HepG2 (cell line): Measurements from ENCODE around the gene RABIF. TPM values are rescaled to one million over a fixed set of nuclear protein-coding genes. Genes with fewer than 3 reads are reported as not detected.

ENCODE experiments used
- CHCHD3 ChIP-seq: sonication (generic); formaldehyde crosslinking; IDR thresholded peaks from 2 replicates; pipeline ENCODE4 v1.8.0; 2022; ENCODE audit warnings: mild to moderate bottlenecking, missing genetic modification reagents, moderate library complexity
- DNMT3B ChIP-seq: conservative IDR thresholded peaks from 2 replicates; pipeline ENCODE4 v1.6.1; 2016; ENCODE audit warnings: missing biosample characterization, control low read depth
- MTA3 ChIP-seq: sonication (generic); formaldehyde crosslinking; IDR thresholded peaks from 2 replicates; pipeline ENCODE4 v1.4.0; 2020; ENCODE audit warnings: missing genetic modification reagents
- SNAPC5 ChIP-seq: sonication (generic); formaldehyde crosslinking; IDR thresholded peaks from 2 replicates; pipeline ENCODE4 v1.8.1; 2023; ENCODE audit warnings: mild to moderate bottlenecking, missing genetic modification reagents, borderline replicate concordance
- SRY ChIP-seq: sonication (generic); formaldehyde crosslinking; IDR thresholded peaks from 2 replicates; pipeline ENCODE4 v1.8.0; 2022; ENCODE audit warnings: mild to moderate bottlenecking, missing genetic modification reagents
- TEAD3 ChIP-seq: optimal IDR thresholded peaks from 2 replicates; pipeline ENCODE3; 2016; ENCODE audit warnings: borderline replicate concordance
- ZFP36 ChIP-seq: fragments of 150-350 bp; IDR thresholded peaks from 2 replicates; pipeline ENCODE4 v1.6.1; 2018; ENCODE audit warnings: borderline replicate concordance, low read length, low read depth; ENCODE audit not compliant: partially characterized antibody
- ZMAT3 ChIP-seq: sonication (generic); formaldehyde crosslinking; conservative IDR thresholded peaks from 2 replicates; pipeline ENCODE4 v1.7.0; 2021; ENCODE audit warnings: missing genetic modification reagents
- ZNF256 ChIP-seq: sonication (generic); formaldehyde crosslinking; conservative IDR thresholded peaks from 2 replicates; pipeline ENCODE4 v1.4.0; 2020; ENCODE audit warnings: missing genetic modification reagents
- ZNF281 ChIP-seq: sonication (generic); formaldehyde crosslinking; IDR thresholded peaks from 2 replicates; pipeline ENCODE4 v1.4.0; 2020; ENCODE audit warnings: missing genetic modification reagents, borderline replicate concordance
- ZNF337 ChIP-seq: sonication (generic); formaldehyde crosslinking; IDR thresholded peaks from 2 replicates; pipeline ENCODE4 v1.5.1; 2020; ENCODE audit warnings: missing genetic modification reagents, low read depth, mild to moderate bottlenecking, borderline replicate concordance
- ZNF552 ChIP-seq: sonication (generic); formaldehyde crosslinking; IDR thresholded peaks from 2 replicates; pipeline ENCODE4 v1.9.0; 2022; ENCODE audit warnings: missing genetic modification reagents, mild to moderate bottlenecking, borderline replicate concordance
- ZNF616 ChIP-seq: sonication (generic); formaldehyde crosslinking; IDR thresholded peaks from 2 replicates; pipeline ENCODE4 v1.5.0; 2020; ENCODE audit warnings: low read depth, mild to moderate bottlenecking, missing genetic modification reagents
- ZNF674 ChIP-seq: sonication (generic); formaldehyde crosslinking; IDR thresholded peaks from 2 replicates; pipeline ENCODE4 v1.5.0; 2020; ENCODE audit warnings: low read depth, mild to moderate bottlenecking, missing genetic modification reagents
- ZNF781 ChIP-seq: sonication (generic); formaldehyde crosslinking; IDR thresholded peaks from 2 replicates; pipeline ENCODE4 v1.5.1; 2020; ENCODE audit warnings: borderline replicate concordance, mild to moderate bottlenecking, missing genetic modification reagents; ENCODE audit errors: not compliant biosample characterization
- ZSCAN22 ChIP-seq: sonication (generic); formaldehyde crosslinking; IDR thresholded peaks from 2 replicates; pipeline ENCODE4 v1.4.0; 2020; ENCODE audit warnings: mild to moderate bottlenecking, missing genetic modification reagents
- ZSCAN25 ChIP-seq: sonication (generic); formaldehyde crosslinking; IDR thresholded peaks from 2 replicates; pipeline ENCODE4 v1.8.0; 2022; ENCODE audit warnings: mild to moderate bottlenecking, missing genetic modification reagents
- polyA plus RNA-seq, 8 experiments: library from polyadenylated mRNA; depleted of rRNA in 3 of 8; stranded (reverse) in 7 of 8; unstranded in 1 of 8; fragments of >200 nt; fragmentation: Illumina TruSeq in 4 of 8; extraction: Trizol in 4 of 8; gene quantifications; 2 replicates each; pipeline versions ENCODE4 v1.2.1 to v1.2.3, GENCODE V29; 2011 to 2016; ENCODE audit warnings: low read depth in 4 of 8, missing spikeins in 1 of 8, mixed read lengths in 1 of 8; ENCODE audit not compliant: insufficient read depth in 1 of 8
- total RNA-seq, 5 experiments: library from RNA; depleted of rRNA; stranded (reverse); fragments of >200 nt; fragmentation: Illumina TruSeq; extraction: Trizol; gene quantifications; 2 replicates each; pipeline ENCODE4 v1.2.3, GENCODE V29; 2016; ENCODE audit warnings: low read depth in 1 of 5
- TF ChIP-seq, protein P1 (sequence below): sonication (generic); formaldehyde crosslinking; IDR thresholded peaks from 2 replicates; pipeline ENCODE4 v1.4.0; 2020; ENCODE audit warnings: missing genetic modification reagents, mild to moderate bottlenecking, borderline replicate concordance
- TF ChIP-seq, protein P2 (sequence below): sonication (generic); formaldehyde crosslinking; IDR thresholded peaks from 2 replicates; pipeline ENCODE4 v1.8.0; 2023; ENCODE audit warnings: mild to moderate bottlenecking, missing genetic modification reagents
- TF ChIP-seq, protein P3 (sequence below): sonication (generic); formaldehyde crosslinking; IDR thresholded peaks from 2 replicates; pipeline ENCODE4 v1.5.1; 2020; ENCODE audit warnings: missing genetic modification reagents, mild to moderate bottlenecking, borderline replicate concordance

The RABIF gene
- total and polyA plus RNA-seq, 2 of the 13 experiments (the other 11 are each of a cell fraction or from before 2014, with no cell fraction given): 7.6 to 8.3 TPM

DNA sequence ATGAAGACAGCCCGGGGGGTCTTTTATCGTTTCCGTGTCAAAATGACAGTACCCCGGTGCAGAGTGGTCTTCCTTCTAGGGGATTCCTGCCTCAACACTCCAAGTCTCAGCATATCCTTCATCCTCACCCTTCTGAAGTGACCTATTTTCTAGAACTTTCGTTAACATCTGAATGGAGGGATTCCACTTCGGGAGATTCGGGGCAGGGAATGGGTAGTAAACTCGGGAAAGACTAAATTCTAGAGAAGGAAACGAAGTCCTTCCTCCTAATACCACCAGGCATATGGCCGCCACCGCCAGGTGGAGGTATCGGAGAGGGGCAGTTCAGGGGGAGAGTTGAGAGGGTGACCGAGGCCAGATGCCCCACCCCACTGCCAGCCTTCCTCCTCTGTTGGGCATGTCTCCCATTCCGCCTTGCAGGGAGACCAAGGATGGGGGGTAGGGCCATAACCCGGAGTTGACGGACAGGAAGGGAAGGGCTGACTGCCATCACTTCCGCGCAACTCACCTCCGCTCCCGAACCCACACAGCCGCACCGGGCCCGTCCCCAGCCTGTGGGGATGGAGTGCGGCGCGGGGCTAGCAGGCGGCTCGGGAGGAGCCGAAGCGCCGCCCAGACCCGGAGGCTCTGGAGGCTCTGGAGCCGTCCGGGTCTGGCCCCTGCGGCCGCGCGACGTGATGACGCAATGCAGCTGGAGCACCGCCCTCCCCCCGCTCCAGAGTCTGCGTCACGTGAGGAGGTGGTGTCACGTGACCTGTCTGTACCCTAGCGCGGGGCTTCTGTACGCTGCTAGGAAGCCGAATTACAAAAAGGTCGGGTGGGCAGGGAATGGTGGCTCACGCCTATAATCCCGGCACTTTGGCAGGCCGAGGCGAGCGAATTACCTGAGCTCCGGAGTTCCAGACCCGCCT lies 37.9 kb upstream of the RABIF start, which contains the start of gene KLHL12 (continued):
- TF ChIP-seq, protein P1, sequence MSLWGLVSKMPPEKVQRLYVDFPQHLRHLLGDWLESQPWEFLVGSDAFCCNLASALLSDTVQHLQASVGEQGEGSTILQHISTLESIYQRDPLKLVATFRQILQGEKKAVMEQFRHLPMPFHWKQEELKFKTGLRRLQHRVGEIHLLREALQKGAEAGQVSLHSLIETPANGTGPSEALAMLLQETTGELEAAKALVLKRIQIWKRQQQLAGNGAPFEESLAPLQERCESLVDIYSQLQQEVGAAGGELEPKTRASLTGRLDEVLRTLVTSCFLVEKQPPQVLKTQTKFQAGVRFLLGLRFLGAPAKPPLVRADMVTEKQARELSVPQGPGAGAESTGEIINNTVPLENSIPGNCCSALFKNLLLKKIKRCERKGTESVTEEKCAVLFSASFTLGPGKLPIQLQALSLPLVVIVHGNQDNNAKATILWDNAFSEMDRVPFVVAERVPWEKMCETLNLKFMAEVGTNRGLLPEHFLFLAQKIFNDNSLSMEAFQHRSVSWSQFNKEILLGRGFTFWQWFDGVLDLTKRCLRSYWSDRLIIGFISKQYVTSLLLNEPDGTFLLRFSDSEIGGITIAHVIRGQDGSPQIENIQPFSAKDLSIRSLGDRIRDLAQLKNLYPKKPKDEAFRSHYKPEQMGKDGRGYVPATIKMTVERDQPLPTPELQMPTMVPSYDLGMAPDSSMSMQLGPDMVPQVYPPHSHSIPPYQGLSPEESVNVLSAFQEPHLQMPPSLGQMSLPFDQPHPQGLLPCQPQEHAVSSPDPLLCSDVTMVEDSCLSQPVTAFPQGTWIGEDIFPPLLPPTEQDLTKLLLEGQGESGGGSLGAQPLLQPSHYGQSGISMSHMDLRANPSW (CRISPR knock-in tag): 0 out of 2 replicates have a peak, but pooled peaks have one; percentile 56
- TF ChIP-seq SRY (CRISPR knock-in tag) (peak; percentile 76), DNMT3B (no peak; the same call in 1 of the 2 replicates), ZNF552 (CRISPR knock-in tag) (no peak; the same call in 1 of the 2 replicates), ZNF781 (no peak), ZNF616 (peak; percentile 64; the same call in 1 of the 2 replicates), ZMAT3 (peak; percentile 77; the same call in 1 of the 2 replicates), ZSCAN22 (CRISPR knock-in tag) (no peak), ZNF281 (CRISPR knock-in tag) (peak; percentile 97), ZFP36 (no peak), ZNF256 (CRISPR knock-in tag) (0 out of 2 replicates have a peak, but pooled peaks have one; percentile 53), ZNF337 (CRISPR knock-in tag) (no peak), CHCHD3 (no peak), SNAPC5 (CRISPR knock-in tag) (no peak), ZNF674 (CRISPR knock-in tag) (no peak), ZSCAN25 (CRISPR knock-in tag) (no peak), MTA3 (no peak), TEAD3 (CRISPR knock-in tag) (peak; percentile 69)
- TF ChIP-seq, protein P2, sequence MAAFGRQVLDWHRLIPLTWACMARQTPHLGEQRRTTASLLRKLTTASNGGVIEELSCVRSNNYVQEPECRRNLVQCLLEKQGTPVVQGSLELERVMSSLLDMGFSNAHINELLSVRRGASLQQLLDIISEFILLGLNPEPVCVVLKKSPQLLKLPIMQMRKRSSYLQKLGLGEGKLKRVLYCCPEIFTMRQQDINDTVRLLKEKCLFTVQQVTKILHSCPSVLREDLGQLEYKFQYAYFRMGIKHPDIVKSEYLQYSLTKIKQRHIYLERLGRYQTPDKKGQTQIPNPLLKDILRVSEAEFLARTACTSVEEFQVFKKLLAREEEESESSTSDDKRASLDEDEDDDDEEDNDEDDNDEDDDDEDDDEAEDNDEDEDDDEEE (CRISPR knock-in tag): 0 out of 2 replicates have a peak, but pooled peaks have one; percentile 14
- TF ChIP-seq, protein P3, sequence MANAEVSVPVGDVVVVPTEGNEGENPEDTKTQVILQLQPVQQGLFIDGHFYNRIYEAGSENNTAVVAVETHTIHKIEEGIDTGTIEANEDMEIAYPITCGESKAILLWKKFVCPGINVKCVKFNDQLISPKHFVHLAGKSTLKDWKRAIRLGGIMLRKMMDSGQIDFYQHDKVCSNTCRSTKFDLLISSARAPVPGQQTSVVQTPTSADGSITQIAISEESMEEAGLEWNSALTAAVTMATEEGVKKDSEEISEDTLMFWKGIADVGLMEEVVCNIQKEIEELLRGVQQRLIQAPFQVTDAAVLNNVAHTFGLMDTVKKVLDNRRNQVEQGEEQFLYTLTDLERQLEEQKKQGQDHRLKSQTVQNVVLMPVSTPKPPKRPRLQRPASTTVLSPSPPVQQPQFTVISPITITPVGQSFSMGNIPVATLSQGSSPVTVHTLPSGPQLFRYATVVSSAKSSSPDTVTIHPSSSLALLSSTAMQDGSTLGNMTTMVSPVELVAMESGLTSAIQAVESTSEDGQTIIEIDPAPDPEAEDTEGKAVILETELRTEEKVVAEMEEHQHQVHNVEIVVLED (CRISPR knock-in tag): peak; percentile 96
